ENCODE measurements around the gene TEP1.

The TEP1 gene

DNA sequence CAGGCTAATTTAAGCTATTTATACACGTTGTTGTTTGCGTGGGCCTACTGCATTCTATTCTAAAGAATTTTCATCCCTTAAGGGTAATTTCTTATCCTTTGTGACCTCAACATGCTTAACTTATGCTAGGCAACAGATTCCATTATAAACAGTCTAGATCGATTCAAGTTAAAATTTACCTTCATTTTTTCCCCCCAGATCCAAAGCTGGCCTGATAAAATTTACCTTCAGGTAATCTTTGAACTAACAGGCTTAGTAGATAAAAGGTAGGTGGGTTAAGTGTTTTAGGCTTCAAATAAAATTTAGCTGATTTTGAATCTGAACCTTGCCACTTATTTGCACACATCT lies 79.8 kb downstream of the TEP1 start:
- DNase-seq, result no peak

DNA sequence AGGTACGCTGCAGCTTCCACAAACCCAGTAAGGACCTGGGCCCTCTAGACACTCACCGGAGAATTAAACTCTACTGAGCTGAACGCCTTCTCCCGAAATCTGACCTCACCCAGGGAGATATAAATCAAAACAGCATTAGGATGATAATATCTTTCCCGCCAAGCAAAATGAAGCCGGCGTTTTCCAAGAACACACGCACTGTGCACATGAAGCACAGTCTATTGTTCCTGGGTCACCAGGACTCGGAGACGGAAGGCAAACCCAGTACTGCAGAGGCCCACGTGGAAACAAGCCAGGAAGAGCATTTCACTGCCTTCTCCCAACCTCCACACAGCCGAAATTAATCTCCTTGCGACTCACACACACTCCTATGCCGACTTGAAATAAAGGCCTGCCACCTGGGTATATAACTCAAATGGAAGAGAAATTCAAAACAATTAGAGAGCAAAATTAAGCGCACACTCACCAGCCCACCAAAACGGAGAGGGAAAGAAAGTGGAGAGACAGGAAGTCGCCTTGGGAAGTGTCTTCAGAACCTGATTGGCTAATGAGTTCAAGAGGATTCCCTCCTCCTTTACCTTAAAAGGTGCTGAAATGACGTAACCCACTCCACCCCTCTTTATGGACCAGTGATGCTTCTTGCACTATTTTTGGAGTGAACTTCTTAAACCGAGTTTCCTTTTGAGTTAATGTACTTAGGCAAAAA lies 80.4 kb downstream of the TEP1 start, which contains the start of gene CCNB1IP1:
Gene CCNB1IP1, minus strand, starts transcription at position 492 of the 706 bp plus-strand sequence. CDS start 16,756 bp downstream, outside the sequence.
- peak; percentile 52 for DNase-seq

DNA sequence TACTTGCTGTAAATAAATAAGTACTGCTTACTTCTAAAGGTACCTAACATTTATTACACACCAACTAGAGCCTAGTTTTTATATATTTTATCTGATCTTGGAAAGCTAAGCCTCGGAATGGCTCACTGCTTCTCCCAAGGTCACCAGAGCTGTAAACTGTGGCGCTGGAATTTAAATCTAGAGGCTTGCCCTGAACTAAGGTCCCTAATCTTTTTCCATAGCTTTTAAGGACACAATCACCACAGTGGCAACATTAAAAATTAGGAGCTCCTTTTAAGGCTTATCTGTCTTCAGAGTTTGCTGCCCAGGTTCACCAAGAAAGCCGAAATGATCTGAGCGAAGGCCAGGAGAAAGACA lies 80.9 kb downstream of the TEP1 start:
- DNase-seq, result no peak

DNA sequence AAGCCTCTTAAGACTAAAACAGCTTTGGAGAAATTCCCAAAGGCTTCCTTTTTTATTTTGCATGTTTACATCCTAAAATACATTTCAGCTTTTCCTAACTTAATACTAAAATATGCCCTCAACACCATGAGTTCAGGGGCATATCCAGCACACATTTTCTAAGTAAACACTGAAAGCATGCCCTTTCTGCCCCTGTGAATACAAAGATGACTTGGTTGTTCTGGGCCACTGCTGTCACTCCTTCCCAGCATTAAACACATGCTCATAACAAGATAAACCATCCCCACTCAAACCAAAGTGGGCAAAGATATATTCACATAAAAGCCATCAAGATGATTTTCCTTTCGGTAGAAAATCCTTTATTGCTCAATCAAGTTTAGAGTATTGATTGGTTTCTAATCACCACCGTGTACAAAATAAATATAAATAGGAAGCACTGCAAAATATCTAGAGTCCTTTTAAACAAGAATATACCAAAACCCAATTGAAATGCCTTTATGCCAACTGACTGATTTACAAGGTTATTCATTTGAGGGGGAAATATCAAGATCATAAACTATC lies 82.2 kb downstream of the TEP1 start:
- no peak for DNase-seq

DNA sequence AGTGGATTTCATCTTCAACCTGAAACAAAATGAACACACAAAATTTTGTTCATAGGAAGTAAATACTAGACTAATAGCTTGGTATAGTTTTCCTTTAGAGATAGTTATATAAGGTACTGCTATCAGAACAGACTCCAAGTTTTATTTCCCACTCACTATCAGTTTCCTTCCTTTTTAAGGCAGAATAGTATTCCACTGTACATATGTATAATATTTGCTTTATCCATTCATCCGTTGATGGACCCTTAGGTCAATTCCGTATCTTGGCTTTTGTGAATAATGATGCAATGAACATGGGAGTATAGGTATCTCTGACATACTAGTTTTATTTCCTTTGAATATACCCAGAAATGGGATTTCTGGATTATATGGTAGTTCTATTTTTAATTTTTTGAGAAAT lies 83.9 kb downstream of the TEP1 start:
- DNase-seq, result no peak

DNA sequence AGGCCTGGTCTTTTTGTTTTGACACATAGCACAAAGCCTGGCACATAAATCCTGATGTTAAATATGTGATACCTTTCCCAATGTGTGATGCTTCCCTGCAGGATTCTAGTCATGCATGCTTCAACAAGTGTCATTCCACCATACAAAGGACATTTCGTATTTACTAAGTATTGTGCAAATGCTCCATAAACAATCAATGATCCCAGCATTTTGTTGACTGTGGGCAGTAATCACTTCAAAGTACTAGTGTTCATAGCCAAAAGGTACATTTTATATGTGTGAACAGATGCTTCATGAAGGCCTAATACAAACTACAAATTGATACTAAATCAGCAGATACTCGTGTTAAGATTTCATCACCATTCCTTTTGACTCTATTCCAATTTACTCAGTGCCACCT lies 84.6 kb downstream of the TEP1 start:
- no peak for DNase-seq

DNA sequence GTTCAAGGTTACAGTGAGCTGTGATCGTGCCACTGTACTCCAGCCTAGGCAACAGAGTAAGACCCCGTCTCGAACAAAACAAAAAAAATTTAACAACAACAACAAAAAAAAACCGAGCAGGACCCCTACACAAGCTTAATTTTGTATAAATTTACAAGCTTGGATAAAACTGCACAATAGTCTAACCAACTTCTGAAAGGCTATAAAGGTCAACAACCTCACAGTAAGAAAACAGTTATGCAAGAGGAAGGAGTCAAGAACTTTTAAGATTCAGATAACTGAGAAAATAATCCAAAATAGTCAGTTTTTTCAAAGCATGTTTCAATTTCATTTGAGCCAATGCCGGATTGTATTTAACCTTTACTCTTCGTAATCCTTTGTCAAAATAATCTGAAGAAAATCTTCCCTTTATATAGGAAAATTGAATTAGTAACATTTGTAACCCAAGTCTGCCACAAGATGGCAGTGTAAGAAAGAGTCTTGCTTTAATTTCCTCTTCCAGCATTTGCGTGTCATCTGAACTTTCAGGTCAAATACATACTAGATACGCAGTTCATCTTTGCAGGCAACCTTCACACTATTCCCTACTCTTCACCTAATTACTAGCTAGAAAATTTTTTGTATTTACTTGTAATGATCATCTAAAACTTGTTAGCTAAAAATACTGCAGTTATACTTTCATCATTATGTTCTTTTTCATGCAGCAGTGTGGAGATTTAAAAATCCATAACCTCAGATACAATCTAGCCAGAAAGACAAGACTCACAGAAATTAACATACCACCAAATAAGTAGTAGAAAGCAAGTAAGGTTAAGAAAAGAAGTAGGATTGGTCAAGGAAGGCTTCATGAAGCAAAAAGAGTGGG lies 86.1 kb downstream of the TEP1 start:
- no peak for DNase-seq

DNA sequence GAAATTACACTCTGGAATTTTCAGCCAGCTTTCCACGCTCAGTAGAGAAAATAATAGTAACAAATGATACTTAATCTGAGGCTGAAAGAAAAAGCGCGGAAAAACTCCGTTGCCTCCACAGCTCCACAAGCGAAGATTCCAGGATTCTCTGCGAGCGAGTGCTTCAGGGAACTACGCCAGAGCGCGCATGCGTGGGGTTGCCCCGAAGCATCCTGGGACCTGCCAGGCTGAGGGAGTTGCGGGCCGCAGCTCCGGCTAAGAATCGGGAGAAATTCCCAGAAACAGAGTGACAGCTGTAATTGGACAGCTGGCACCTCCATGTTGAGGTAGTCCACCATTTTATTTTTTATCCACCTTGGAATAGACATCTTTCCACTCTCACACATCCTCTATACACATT lies 95.6 kb downstream of the TEP1 start:
- no peak for DNase-seq

Data from stimulated activated CD8-positive, alpha-beta memory T cell treated with anti-CD3 and anti-CD28 coated beads, Interleukin-4, amount 100 ng/mL, for 48 hours (primary cell).